Mucosa of descending colon (tissue), 3 donors: Measurements from ENCODE around the gene ALPK3. TPM values are rescaled to one million over a fixed set of nuclear protein-coding genes. Genes with fewer than 3 reads are reported as not detected.
A peak's percentile ranks its signal among the peaks of the same experiment; 100 is the strongest.
"Not testable (repeated sequence)": the region's sequence is repeated elsewhere in the genome, so short reads cannot be mapped to it uniquely, and the experiment has no call there.

Experiments used
- ATAC-seq: fragments of 200-7000 bp; cut with Tn5 transposase; one replicate; pipeline ENCODE4 v1.9.1; 2020; ENCODE audit warnings: mild to moderate bottlenecking, moderate library complexity
- DNase-seq, 3 donors: peaks; one replicate each; pipeline ENCODE4 v3.0.0-alpha.2; 2020
- H3K36me3 ChIP-seq: fragments of 200-600 bp; one replicate; pipeline ENCODE4 v1.8.0; 2021; ENCODE audit warnings: low read depth, mild to moderate bottlenecking
- H3K4me1 ChIP-seq: fragments of 200-600 bp; one replicate; pipeline ENCODE4 v1.8.0; 2021; ENCODE audit warnings: low read depth, mild to moderate bottlenecking
- H3K4me3 ChIP-seq: fragments of 200-600 bp; one replicate; pipeline ENCODE4 v1.8.0; 2021; ENCODE audit warnings: mild to moderate bottlenecking
- H3K9me3 ChIP-seq: fragments of 200-600 bp; one replicate; pipeline ENCODE4 v1.8.0; 2021; ENCODE audit warnings: mild to moderate bottlenecking
- intact Hi-C, 2 donors: fragments of 100-400 bp; cut with DNase I in 1 of 2; cut with micrococcal nuclease in 1 of 2; formaldehyde crosslinking; loops; one replicate each; pipeline versions ENCODE4 v1.11.0 to v1.11.1; 2022; cut with DNase I, micrococcal nuclease
- total RNA-seq, 3 donors: library from RNA; stranded (reverse); fragmentation: NEBNext Ultra II Directional in 2 of 3; extraction: Animal tissue kit (Norgen Biotek cat#: 25700) in 2 of 3; gene quantifications; one replicate each; pipeline versions ENCODE4 v1.2.1 to v1.2.4, GENCODE V29; 2021 to 2023
- TF ChIP-seq, protein P1 (sequence below): fragments of 200-600 bp; IDR thresholded peaks from one replicate; pipeline ENCODE4 v1.8.0; 2022; ENCODE audit warnings: antibody characterized with exemption, mild to moderate bottlenecking
- donor health status: DM: no; HTN: no; CAD: no; lungs with moderate emphysema.
- donor health status: DM: no; HTN: no; CAD: no.
- donor health status: DM: no; HTN: yes; CAD: no.

ALPK3 gene
- total RNA-seq, 3 donors from 2014 or later = 1.3 to 15.3 (median 1.9) TPM

DNA sequence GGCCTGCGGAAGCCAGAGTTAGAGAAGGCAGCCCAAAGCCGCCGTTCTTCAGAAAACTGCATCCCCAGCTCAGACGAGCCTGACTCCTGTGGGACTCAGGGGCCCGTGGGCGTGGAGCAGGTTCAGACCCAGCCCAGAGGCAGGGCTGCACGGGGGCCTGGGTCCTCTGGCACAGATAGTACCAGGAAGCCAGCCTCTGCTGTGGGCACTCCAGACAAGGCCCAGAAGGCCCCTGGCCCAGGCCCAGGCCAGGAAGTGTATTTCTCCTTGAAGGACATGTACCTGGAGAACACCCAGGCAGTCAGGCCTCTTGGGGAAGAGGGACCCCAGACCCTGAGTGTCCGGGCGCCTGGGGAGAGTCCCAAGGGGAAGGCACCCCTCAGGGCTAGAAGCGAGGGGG lies 23.1 kb downstream of the ALPK3 start:
- Histone ChIP-seq H3K4me3 (no peak overlapping the region), H3K9me3 (no peaks in the 10 kb centered on the region), H3K4me1 (peaks cover 8% of the 10 kb centered on the region), H3K36me3 (no peaks in the 10 kb centered on the region)
- intact Hi-C loops = no loop called here
- ATAC-seq (no peak), DNase-seq (no peak)
- TF ChIP-seq, protein P1, sequence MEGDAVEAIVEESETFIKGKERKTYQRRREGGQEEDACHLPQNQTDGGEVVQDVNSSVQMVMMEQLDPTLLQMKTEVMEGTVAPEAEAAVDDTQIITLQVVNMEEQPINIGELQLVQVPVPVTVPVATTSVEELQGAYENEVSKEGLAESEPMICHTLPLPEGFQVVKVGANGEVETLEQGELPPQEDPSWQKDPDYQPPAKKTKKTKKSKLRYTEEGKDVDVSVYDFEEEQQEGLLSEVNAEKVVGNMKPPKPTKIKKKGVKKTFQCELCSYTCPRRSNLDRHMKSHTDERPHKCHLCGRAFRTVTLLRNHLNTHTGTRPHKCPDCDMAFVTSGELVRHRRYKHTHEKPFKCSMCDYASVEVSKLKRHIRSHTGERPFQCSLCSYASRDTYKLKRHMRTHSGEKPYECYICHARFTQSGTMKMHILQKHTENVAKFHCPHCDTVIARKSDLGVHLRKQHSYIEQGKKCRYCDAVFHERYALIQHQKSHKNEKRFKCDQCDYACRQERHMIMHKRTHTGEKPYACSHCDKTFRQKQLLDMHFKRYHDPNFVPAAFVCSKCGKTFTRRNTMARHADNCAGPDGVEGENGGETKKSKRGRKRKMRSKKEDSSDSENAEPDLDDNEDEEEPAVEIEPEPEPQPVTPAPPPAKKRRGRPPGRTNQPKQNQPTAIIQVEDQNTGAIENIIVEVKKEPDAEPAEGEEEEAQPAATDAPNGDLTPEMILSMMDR = no peak

DNA sequence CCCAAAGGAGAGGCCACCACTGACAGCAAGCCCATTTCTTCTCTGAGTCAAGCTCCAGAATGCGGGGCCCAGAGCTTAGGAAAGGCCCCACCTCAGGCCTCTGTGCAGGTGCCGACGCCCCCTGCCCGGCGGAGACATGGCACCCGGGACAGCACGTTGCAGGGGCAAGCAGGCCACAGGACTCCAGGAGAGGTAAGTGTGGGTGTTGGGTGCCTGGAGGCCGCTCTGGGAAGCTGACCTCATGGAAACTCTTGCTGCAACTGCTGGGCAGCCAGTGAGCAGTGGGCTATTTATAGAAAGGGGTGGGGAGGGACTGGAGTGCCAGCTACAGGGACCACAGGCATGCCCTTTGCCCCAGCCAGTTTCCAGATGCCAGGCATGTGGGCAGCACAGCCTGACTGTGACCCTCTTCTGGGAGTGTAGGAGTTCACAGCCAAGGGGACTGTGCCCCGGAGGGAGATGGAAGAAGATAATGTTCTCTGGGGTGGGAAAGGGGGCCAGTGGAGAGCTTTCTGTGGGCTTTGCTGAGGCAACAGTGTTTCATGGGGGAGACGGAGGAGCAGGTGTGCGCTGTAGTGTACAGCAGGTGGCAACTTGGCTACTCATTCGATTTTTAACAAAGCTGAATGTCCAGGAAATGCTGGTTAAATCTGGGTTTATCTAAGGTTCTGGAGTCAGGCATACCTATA lies 23.7 kb downstream of the ALPK3 start:
- Histone ChIP-seq H3K36me3 (no peaks in the 10 kb centered on the region), H3K4me1 (peaks cover 8% of the 10 kb centered on the region), H3K4me3 (no peak overlapping the region), H3K9me3 (no peaks in the 10 kb centered on the region)
- TF ChIP-seq, protein P1 = no peak
- intact Hi-C loops = no loop called here
- peak; percentile 87 for ATAC-seq
- DNase-seq = peak; percentile 64 to 68 (median 66)

DNA sequence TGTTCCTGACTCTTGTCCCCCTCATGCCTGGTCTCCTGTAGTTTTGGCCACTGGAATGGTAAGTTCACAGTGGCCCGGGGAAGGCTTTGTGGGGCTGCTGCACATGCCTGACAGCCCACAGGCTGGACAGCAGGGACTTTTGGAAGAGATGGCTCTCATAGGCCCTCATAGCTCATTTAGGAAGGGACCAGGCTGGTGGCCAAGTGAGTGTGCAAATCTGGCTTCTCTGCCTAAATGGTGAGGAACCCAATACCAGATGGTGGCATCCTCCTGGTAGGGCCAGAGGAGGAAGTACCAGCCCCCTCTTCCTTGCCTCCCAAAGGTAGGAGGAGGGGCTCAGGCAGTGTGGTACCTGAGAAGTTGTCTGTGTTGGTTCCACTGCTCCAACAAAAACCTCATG lies 25.6 kb downstream of the ALPK3 start:
- Histone ChIP-seq H3K4me1 (peaks cover 8% of the 10 kb centered on the region), H3K36me3 (no peaks in the 10 kb centered on the region), H3K9me3 (peaks cover 11% of the 10 kb centered on the region), H3K4me3 (no peak overlapping the region)
- TF ChIP-seq, protein P1 = no peak
- intact Hi-C loops = no loop called here
- ATAC-seq (no peak), DNase-seq (no peak)

DNA sequence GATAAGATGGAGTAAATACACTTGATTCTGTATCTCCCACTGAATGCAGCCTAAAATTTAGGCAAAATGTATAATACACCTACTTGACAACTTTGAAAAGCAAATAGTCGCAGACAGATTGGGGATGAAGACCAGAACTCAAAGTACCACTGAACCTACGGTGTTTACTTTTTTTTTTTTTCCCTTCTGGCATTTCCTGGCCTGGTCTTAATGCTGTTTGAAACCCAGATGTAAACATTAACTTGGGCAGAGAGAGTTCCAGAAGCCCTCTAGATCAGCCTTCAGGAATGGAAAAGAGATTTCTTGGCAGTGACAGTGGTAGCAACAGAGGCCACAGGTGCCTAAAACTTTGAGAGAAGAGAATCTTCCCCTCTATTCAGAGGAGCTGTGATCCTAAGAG lies 27.8 kb downstream of the ALPK3 start:
- TF ChIP-seq, protein P1 = no peak
- Histone ChIP-seq H3K4me1 (peaks cover 8% of the 10 kb centered on the region), H3K4me3 (no peak overlapping the region), H3K36me3 (no peaks in the 10 kb centered on the region), H3K9me3 (peaks cover 11% of the 10 kb centered on the region)
- ATAC-seq (no peak), DNase-seq (no peak)
- intact Hi-C loops = no loop called here

DNA sequence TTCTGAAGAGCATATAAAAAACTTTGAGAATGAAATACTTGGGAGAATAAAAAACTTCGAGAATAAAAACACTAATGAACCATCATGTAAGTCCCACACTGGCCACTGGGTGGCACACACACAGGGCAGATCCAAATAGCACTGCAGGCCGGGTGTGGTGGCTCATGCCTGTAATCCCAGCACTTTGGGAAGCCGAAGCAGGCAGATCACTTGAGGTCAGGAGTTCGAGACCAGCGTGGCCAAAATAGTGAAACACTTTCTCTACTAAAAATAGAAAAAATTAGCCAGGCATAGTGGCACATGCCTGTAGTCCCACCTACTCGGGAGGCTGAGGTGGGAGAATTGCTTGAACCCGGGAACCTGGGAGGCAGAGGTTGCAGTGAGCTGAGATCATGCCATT lies 28.5 kb downstream of the ALPK3 start:
- peak; percentile 80 for ATAC-seq
- H3K36me3 ChIP-seq, H3K4me1 ChIP-seq, H3K4me3 ChIP-seq, intact Hi-C loops: not testable (repeated sequence)
- H3K9me3 ChIP-seq = peaks cover 11% of the 10 kb centered on the region
- TF ChIP-seq, protein P1 = peak; percentile 61
- DNase-seq = peak in 2 of 3 donors; percentile 72 to 87
